ENCODE measurements around the gene ANGEL1.

ANGEL1 gene

GRCh38 chr14:76786601-76787000 is 26.1 kb downstream of the ANGEL1 start:
- H3K27me3 ChIP-seq (replicated peaks; ENCODE audit: control insufficient read depth, insufficient read depth, low read length) = no peaks in the 10 kb centered on the region
- peaks cover 25% of the 10 kb centered on the region for H3K36me3 ChIP-seq (ENCODE audit: control insufficient read depth, insufficient read depth, low read length)
- no peak for TF ChIP-seq CTCF (IDR thresholded peaks at IDR 0.05; ENCODE audit: insufficient read depth, low read length, poor library complexity, severe bottlenecking)
- H3K4me3 ChIP-seq (replicated peaks; ENCODE audit: low read depth, low read length) = no peak overlapping the region
- DNase-seq (ENCODE audit: extremely low read depth, insufficient read length) = no peak

GRCh38 chr14:76784881-76785280 is 27.8 kb downstream of the ANGEL1 start:
- TF ChIP-seq CTCF (IDR thresholded peaks at IDR 0.05; ENCODE audit: insufficient read depth, low read length, poor library complexity, severe bottlenecking) = peak; percentile 79
- DNase-seq (ENCODE audit: extremely low read depth, insufficient read length) = no peak
- no peak overlapping the region for H3K4me3 ChIP-seq (replicated peaks; ENCODE audit: low read depth, low read length)
- peaks cover 21% of the 10 kb centered on the region for H3K36me3 ChIP-seq (ENCODE audit: control insufficient read depth, insufficient read depth, low read length)
- H3K27me3 ChIP-seq (replicated peaks; ENCODE audit: control insufficient read depth, insufficient read depth, low read length) = no peaks in the 10 kb centered on the region

- no peak for DNase-seq (ENCODE audit: extremely low read depth, insufficient read length)
- no peak for TF ChIP-seq CTCF (IDR thresholded peaks at IDR 0.05; ENCODE audit: insufficient read depth, low read length, poor library complexity, severe bottlenecking)
- Histone ChIP-seq H3K36me3 (ENCODE audit: control insufficient read depth, insufficient read depth, low read length) (peaks cover 21% of the 10 kb centered on the region), H3K27me3 (replicated peaks; ENCODE audit: control insufficient read depth, insufficient read depth, low read length) (no peaks in the 10 kb centered on the region), H3K4me3 (replicated peaks; ENCODE audit: low read depth, low read length) (no peak overlapping the region)
Measured at GRCh38 chr14:76784266-76784874, 28.3 kb downstream of the ANGEL1 start.

- no peak for TF ChIP-seq CTCF (IDR thresholded peaks at IDR 0.05; ENCODE audit: insufficient read depth, low read length, poor library complexity, severe bottlenecking)
- H3K4me3 ChIP-seq (replicated peaks; ENCODE audit: low read depth, low read length) = no peak overlapping the region
- peaks cover 15% of the 10 kb centered on the region for H3K36me3 ChIP-seq (ENCODE audit: control insufficient read depth, insufficient read depth, low read length)
- no peak for DNase-seq (ENCODE audit: extremely low read depth, insufficient read length)
- H3K27me3 ChIP-seq (replicated peaks; ENCODE audit: control insufficient read depth, insufficient read depth, low read length) = no peaks in the 10 kb centered on the region
Measured at GRCh38 chr14:76782885-76783566, 29.7 kb downstream of the ANGEL1 start.

- H3K27me3 ChIP-seq (replicated peaks; ENCODE audit: control insufficient read depth, insufficient read depth, low read length) = no peaks in the 10 kb centered on the region
- H3K36me3 ChIP-seq (ENCODE audit: control insufficient read depth, insufficient read depth, low read length) = peaks cover 15% of the 10 kb centered on the region
- no peak for DNase-seq (ENCODE audit: extremely low read depth, insufficient read length)
- H3K4me3 ChIP-seq (replicated peaks; ENCODE audit: low read depth, low read length) = no peak overlapping the region
- no peak for TF ChIP-seq CTCF (IDR thresholded peaks at IDR 0.05; ENCODE audit: insufficient read depth, low read length, poor library complexity, severe bottlenecking)
Measured at GRCh38 chr14:76782115-76782884, 30.4 kb downstream of the ANGEL1 start.
